Esophagus squamous epithelium (tissue), 5 donors: ENCODE data around the gene MSMP. TPM values are rescaled to one million over a fixed set of nuclear protein-coding genes. Genes with fewer than 3 reads are reported as not detected.

ENCODE experiments used
- DNase-seq: peaks from one replicate; lab custom pipeline; 2025; lab: John Stamatoyannopoulos, UW
- H3K27ac ChIP-seq, 4 donors: fragments of 200-600 bp; sonication (generic); one replicate each; pipeline ENCODE4 v1.5.1; 2016 to 2019; ENCODE audit warnings: mild to moderate bottlenecking in 1 of 4
- H3K27me3 ChIP-seq, 4 donors: fragments of 200-600 bp; sonication (generic); 1 replicate in 3 of 4; 2 replicates in 1 of 4; pipeline versions ENCODE4 v1.5.1 to v1.6.0; 2017 to 2021; ENCODE audit warnings: antibody characterized with exemption in 1 of 4
- H3K36me3 ChIP-seq, 3 donors: fragments of 200-600 bp; sonication (generic); one replicate each; pipeline ENCODE4 v1.5.1; 2016 to 2019
- H3K4me1 ChIP-seq, 3 donors: fragments of 200-600 bp; sonication (generic); one replicate each; pipeline ENCODE4 v1.5.1; 2017 to 2019
- H3K4me3 ChIP-seq, 4 donors: fragments of 200-600 bp; sonication (generic); 1 replicate in 3 of 4; 2 replicates in 1 of 4; pipeline ENCODE4 v1.5.1; 2016 to 2019; ENCODE audit warnings: mild to moderate bottlenecking in 2 of 4, moderate library complexity in 1 of 4
- H3K9me3 ChIP-seq, 3 donors: fragments of 200-600 bp; sonication (generic); one replicate each; pipeline ENCODE4 v1.5.1; 2016 to 2019
- POLR2A ChIP-seq, 4 donors: fragments of 450-650 bp; IDR thresholded peaks; one replicate each; pipeline ENCODE4 v1.6.1; 2017; ENCODE audit warnings: antibody characterized with exemption in 4 of 4, mild to moderate bottlenecking in 4 of 4, moderate library complexity in 3 of 4
- WGBS, 2 donors: methylation state at CpG; one replicate each; pipeline ENCODE4 v1.1.5; 2018; 5-methylcytosine and 5-hydroxymethylcytosine counted together
- intact Hi-C: fragments of 100-400 bp; cut with DNase I; formaldehyde crosslinking; loops from one replicate; pipeline ENCODE4 v1.15.0; 2022
- total RNA-seq, 4 donors: library from RNA; depleted of rRNA; stranded (reverse); fragments of >200 nt; gene quantifications; one replicate each; pipeline ENCODE4 v1.1.0, GENCODE V29; 2016
- TF ChIP-seq, protein P1 (sequence below), 6 experiments: fragments of 450-650 bp in 4 of 6; fragments of 200-600 bp in 2 of 6; sonication (generic) in 2 of 6; IDR thresholded peaks; one replicate each; pipeline ENCODE4 v1.5.1; 2016 to 2019; ENCODE audit warnings: antibody characterized with exemption in 6 of 6, mild to moderate bottlenecking in 4 of 6, moderate library complexity in 4 of 6
- donor health status: DM: yes; HTN: yes; CAD: no.

MSMP gene
- total RNA-seq, 4 donors from 2014 or later = not detected

DNA sequence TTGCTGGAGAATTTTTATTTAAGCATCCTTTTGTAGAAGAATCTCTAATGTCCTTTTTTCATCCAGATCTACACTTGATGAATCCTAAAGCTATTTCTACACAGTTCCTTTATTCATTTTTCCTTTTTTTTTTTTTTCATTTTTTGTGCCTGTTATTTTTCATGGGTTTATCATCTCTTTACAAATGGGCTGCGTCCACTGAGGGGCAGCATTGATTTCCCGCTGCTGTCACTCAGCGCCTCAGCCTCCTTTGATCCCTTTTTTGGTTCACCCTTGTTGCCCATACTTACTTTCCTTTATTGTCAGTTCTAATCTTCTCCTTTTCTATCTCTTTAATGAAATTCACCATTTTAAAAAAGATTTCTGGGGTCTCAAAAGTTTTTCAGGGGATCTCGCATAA, 5.7 kb upstream of the MSMP start:
- no peak for DNase-seq
- Histone ChIP-seq H3K9me3 (no peaks in the 10 kb centered on the region), H3K4me3 (no peak overlapping the region), H3K36me3 (peaks cover 0 to 10% (median 0%) of the 10 kb centered on the region in 3 donors), H3K27me3 (peaks cover 0 to 70% (median 0%) of the 10 kb centered on the region in 4 donors), H3K4me1 (peaks cover 9 to 49% (median 21%) of the 10 kb centered on the region in 3 donors), H3K27ac (no peak overlapping the region)
- WGBS, 2 donors = 93 to 95% methylated on average over 3 to 4 of the region's 4 CpGs
- intact Hi-C loops = no loop called here
- TF ChIP-seq POLR2A (IDR thresholded peaks at IDR 0.05) = no peak
- TF ChIP-seq, protein P1, sequence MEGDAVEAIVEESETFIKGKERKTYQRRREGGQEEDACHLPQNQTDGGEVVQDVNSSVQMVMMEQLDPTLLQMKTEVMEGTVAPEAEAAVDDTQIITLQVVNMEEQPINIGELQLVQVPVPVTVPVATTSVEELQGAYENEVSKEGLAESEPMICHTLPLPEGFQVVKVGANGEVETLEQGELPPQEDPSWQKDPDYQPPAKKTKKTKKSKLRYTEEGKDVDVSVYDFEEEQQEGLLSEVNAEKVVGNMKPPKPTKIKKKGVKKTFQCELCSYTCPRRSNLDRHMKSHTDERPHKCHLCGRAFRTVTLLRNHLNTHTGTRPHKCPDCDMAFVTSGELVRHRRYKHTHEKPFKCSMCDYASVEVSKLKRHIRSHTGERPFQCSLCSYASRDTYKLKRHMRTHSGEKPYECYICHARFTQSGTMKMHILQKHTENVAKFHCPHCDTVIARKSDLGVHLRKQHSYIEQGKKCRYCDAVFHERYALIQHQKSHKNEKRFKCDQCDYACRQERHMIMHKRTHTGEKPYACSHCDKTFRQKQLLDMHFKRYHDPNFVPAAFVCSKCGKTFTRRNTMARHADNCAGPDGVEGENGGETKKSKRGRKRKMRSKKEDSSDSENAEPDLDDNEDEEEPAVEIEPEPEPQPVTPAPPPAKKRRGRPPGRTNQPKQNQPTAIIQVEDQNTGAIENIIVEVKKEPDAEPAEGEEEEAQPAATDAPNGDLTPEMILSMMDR (IDR thresholded peaks at IDR 0.05) = no peak

DNA sequence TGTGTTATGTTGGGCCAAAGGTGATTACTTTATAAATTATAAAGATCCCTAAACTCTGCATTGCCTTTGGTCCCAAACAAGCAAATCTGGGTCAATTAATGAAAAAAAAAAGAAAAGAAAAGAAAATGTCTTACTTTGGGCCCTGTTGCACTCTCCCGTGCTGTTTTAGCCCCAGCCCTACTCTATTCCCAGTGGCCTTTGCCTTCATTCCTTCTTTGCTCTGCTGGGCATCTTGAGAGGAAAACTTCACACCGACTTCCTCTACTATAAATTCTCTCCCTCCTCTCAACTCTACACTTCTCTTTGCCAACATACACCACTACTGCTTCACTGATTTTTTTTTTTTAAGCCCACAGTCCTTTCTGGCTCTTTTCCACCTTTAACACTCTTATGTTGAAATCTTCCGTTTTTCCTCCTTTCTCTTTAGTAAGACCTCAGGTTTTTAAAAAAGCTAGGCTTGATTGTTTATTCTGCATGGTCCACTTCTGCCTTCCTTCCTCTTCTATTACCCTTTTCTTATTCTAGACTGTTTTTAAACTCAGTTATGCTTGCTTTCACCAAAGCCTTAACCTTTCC, 4.5 kb upstream of the MSMP start:
- H3K9me3 ChIP-seq = no peaks in the 10 kb centered on the region
- H3K36me3 ChIP-seq = peaks cover 0 to 22% (median 3%) of the 10 kb centered on the region in 3 donors
- DNase-seq = no peak
- intact Hi-C loops = no loop called here
- H3K27me3 ChIP-seq = peaks cover 0 to 67% (median 0%) of the 10 kb centered on the region in 4 donors
- 58 to 63% methylated on average over 3 of the region's 3 CpGs for whole genome bisulfite sequencing, 2 donors
- peaks cover 9 to 48% (median 21%) of the 10 kb centered on the region in 3 donors for H3K4me1 ChIP-seq
- H3K4me3 ChIP-seq = no peak overlapping the region
- H3K27ac ChIP-seq = peak overlapping the region in 1 of 4 donors; percentile 85
- TF ChIP-seq POLR2A (IDR thresholded peaks at IDR 0.05) = no peak
- TF ChIP-seq, protein P1 (IDR thresholded peaks at IDR 0.05) = no peak

DNA sequence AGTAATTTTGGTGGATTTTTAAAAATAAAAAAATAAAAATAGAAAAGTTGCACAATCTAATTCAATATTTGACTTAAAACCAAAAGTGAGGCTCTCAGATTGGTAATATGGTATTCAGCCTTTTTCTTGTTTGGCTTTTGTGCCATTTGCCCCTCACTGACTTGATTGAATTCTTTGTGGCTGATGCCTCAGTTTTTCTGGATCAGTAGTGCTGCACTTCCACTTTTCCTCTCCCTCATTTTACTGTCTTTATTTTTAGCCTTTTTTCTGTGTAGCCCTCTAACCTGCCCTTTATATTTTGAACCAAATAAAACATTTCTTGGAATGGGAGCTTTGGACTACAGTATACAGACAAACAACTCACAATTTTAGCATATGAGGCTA, 3.8 kb upstream of the MSMP start:
- Histone ChIP-seq H3K27ac (peak overlapping the region in 2 of 4 donors; percentile 67 to 85), H3K36me3 (peaks cover 3 to 29% (median 4%) of the 10 kb centered on the region in 3 donors), H3K4me3 (peak overlapping the region in 1 of 4 donors; percentile 69), H3K27me3 (peaks cover 0 to 67% (median 0%) of the 10 kb centered on the region in 4 donors), H3K9me3 (no peaks in the 10 kb centered on the region), H3K4me1 (peaks cover 9 to 41% (median 21%) of the 10 kb centered on the region in 3 donors)
- TF ChIP-seq POLR2A (IDR thresholded peaks at IDR 0.05) = no peak
- TF ChIP-seq, protein P1 (IDR thresholded peaks at IDR 0.05) = no peak
- DNase-seq = no peak
- intact Hi-C loops = no loop called here

DNA sequence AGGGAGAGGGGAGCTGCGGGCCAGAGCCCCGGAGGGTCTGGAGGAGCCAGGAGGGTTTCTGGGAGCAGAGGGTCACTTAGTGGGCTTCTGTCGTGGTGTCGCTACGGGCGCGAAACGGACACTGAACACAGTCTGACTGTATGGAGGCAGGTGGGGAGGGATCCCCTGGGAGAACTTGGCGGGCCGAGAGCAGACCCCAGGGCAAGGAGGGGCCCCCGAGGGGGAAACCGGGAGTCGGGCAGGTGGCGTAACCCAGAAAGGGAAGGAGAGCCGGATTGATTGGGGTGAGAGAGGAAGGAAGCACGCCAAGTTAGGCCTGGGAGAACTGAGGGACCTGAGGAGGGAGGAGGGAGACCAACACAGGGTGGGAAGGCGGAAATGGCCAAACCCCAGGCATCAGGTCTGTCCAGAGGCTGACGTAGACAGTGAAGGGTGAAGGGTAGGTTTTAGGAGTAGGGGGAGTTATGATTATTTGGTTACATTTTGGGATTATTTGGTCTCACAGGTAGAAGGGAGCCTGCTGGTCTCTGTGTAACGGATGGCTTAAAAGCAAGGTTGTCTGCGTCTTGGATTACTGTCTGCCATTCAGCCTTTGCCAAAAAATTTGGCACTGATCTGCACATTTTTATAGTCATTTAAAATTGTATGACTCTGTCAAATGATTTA, 3.3 kb upstream of the MSMP start:
- peaks cover 3 to 34% (median 10%) of the 10 kb centered on the region in 3 donors for H3K36me3 ChIP-seq
- H3K4me3 ChIP-seq = peak overlapping the region; percentile 24 to 69 (median 51)
- H3K27ac ChIP-seq = peak overlapping the region; percentile 55 to 87 (median 76)
- TF ChIP-seq POLR2A (IDR thresholded peaks at IDR 0.05) = no peak
- TF ChIP-seq, protein P1 (IDR thresholded peaks at IDR 0.05) = no peak
- H3K9me3 ChIP-seq = no peaks in the 10 kb centered on the region
- WGBS, 2 donors = 6 to 13% methylated on average over 12 to 17 of the region's 20 CpGs
- H3K27me3 ChIP-seq = peaks cover 0 to 66% (median 0%) of the 10 kb centered on the region in 4 donors
- intact Hi-C loops = no loop called here
- H3K4me1 ChIP-seq = peaks cover 9 to 36% (median 21%) of the 10 kb centered on the region in 3 donors
- no peak for DNase-seq
